ENCODE results near the gene AMZ1. TPM values are rescaled to one million over a fixed set of nuclear protein-coding genes. Genes with fewer than 3 reads are reported as not detected.

Gene AMZ1
- total and polyA plus RNA-seq, 2 experiments from 2014 or later = 3.4 to 5.9 TPM

DNA sequence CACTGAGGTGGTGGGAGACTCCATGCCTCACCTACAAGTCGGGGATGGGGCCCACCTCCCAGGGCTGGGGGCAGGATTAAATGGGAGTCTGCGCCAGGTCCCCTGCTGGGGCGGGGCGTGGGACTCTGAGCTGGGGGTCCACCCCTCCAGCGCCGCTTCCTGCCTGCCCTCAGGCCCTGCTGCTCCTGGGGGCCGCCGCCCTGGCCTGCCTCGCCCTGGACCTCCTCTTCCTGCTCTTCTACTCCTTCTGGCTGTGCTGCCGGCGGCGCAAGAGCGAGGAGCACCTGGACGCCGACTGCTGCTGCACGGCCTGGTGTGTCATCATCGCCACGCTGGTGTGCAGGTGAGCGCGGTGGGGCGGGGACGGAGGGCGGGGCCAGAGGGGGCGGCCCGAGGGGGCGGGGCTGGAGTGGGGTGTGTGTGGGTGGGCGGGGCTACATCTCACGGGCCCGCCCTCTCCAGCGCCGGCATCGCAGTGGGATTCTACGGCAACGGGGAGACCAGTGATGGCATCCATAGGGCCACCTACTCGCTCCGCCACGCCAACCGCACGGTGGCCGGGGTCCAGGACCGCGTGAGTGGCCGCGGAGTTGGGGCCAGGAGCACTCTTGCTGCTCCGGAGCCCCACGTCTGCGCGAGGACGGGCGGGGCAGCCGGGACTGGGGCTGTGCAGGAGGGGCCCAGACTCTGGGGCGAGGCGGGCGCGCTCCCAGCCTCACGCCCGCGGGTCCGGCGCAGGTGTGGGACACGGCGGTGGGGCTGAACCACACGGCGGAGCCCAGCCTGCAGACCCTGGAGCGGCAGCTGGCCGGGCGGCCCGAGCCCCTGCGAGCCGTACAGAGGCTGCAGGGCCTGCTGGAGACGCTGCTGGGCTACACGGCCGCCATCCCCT is 41.1 kb upstream of the AMZ1 start:
- no peak for DNase-seq
- no peaks in the 10 kb centered on the region for H3K27me3 ChIP-seq (replicated peaks; ENCODE audit: insufficient read depth)
- H3K9me3 ChIP-seq (ENCODE audit: low read depth) = no peaks in the 10 kb centered on the region
- no peak overlapping the region for H2AFZ ChIP-seq
- H3K79me2 ChIP-seq (ENCODE audit: insufficient read depth) = no peaks in the 10 kb centered on the region
- 0 out of 2 replicates have a peak, but pooled peaks cover 4% of the 10 kb centered on the region for H3F3A ChIP-seq (ENCODE audit: insufficient read depth)
- no peaks in the 10 kb centered on the region for H3K9me2 ChIP-seq (ENCODE audit: insufficient read depth)
- no peak for TF ChIP-seq EZH2phosphoT487 (IDR thresholded peaks at IDR 0.05; ENCODE audit: insufficient read depth, low read depth)
- TF ChIP-seq EZH2 (IDR thresholded peaks at IDR 0.05; ENCODE audit: insufficient read depth, poor library complexity, severe bottlenecking) = no peak
- no peak overlapping the region for H3K9ac ChIP-seq
- in situ Hi-C loops (cut with MboI) = no loop called here
- no peak overlapping the region for H3K4me2 ChIP-seq (ENCODE audit: unreplicated experiment)
- 79 to 86% methylated on average over 41 to 68 of the region's 73 CpGs for WGBS, 2 experiments (ENCODE audit: low coverage in 1 of 2, low lambda C conversion rate in 2 of 2, missing lambda C conversion rate in 2 of 2)
- H4K20me1 ChIP-seq (ENCODE audit: insufficient read depth) = no peaks in the 10 kb centered on the region
- H3K4me3 ChIP-seq = no peak overlapping the region
- no peak overlapping the region for H3K27ac ChIP-seq
- no peaks in the 10 kb centered on the region for H3K36me3 ChIP-seq (ENCODE audit: low read depth)
- peaks cover 6% of the 10 kb centered on the region for H3K4me1 ChIP-seq (ENCODE audit: insufficient read depth)

DNA sequence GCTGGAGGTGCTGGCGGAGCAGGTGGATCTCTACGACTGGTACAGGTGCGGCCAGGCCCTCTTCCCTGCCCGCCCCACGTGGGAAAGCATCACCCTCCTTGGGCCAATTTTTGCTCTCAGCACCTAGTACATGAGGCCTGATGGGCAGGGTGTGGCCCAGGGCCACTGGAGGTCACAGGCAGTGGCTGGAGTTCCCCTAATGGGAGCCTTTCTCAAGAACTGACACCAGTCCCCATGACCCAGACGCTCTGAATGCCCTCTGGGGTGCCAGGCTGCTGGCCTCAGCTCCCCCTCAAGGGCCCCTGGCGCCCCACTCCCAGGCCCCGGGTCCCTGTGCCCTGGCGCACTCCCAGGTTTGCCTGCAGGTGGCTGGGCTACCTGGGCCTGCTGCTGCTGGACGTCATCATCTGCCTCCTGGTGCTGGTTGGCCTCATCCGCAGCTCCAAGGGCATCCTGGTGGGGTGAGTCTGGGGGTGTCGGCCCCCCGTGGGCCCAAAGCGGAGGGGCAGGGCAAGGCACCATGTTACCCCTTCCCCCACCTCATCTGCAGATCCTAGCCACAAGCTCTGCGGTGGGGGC is 40.3 kb upstream of the AMZ1 start:
- WGBS, 2 experiments (ENCODE audit: low coverage in 1 of 2, low lambda C conversion rate in 2 of 2, missing lambda C conversion rate in 2 of 2) = 81 to 87% methylated on average over 6 to 15 of the region's 15 CpGs
- Histone ChIP-seq H3F3A (ENCODE audit: insufficient read depth) (no peaks in the 10 kb centered on the region), H3K4me2 (ENCODE audit: unreplicated experiment) (no peak overlapping the region), H3K4me1 (ENCODE audit: insufficient read depth) (peaks cover 3% of the 10 kb centered on the region; the same call in 1 of the 2 replicates), H3K27ac (no peak overlapping the region), H3K9ac (no peak overlapping the region), H4K20me1 (ENCODE audit: insufficient read depth) (no peaks in the 10 kb centered on the region), H3K9me3 (ENCODE audit: low read depth) (no peaks in the 10 kb centered on the region), H3K9me2 (ENCODE audit: insufficient read depth) (no peaks in the 10 kb centered on the region), H3K4me3 (no peak overlapping the region), H3K36me3 (ENCODE audit: low read depth) (no peaks in the 10 kb centered on the region), H3K79me2 (ENCODE audit: insufficient read depth) (no peaks in the 10 kb centered on the region), H3K27me3 (replicated peaks; ENCODE audit: insufficient read depth) (no peaks in the 10 kb centered on the region), H2AFZ (no peak overlapping the region)
- TF ChIP-seq EZH2phosphoT487 (IDR thresholded peaks at IDR 0.05; ENCODE audit: insufficient read depth, low read depth) = no peak
- no peak for TF ChIP-seq EZH2 (IDR thresholded peaks at IDR 0.05; ENCODE audit: insufficient read depth, poor library complexity, severe bottlenecking)
- in situ Hi-C loops (cut with MboI) = no loop called here
- no peak for DNase-seq

DNA sequence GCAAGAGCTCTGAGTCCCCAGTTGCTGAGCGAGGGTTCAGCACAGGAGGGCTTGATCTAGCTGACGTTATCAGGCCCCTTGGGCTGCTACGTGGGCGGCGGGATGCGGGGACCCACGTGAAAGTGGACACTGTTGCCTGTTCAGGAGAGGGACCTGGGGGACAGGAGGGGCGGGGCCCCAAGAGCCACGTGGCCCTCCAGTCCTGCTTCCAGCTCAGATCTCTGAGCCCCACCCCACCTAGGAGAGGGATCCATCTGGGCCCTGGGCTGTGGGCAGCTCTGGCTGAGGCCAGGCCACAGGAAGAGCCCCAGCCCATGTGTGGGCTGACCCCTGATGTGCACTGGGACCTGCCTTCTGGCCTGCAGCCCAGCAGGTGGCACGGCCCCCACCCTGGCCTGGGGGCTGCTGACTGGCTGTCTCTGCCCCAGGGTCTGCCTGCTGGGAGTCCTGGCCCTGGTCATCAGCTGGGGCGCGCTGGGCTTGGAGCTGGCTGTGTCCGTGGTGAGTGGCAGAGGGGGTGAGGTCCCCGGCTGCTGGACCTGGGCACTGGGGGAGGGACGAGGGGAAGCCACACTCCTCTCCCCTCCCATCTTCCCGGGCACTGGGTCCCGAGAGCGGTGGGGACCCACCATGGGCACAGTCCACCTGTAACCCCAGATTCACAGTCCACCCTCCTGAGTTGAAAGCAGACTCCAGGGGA is 38.7 kb upstream of the AMZ1 start:
- in situ Hi-C loops (cut with MboI) = no loop called here
- no peaks in the 10 kb centered on the region for H3K79me2 ChIP-seq (ENCODE audit: insufficient read depth)
- H3K4me3 ChIP-seq = no peak overlapping the region
- WGBS, 2 experiments (ENCODE audit: low coverage in 1 of 2, low lambda C conversion rate in 2 of 2, missing lambda C conversion rate in 2 of 2) = 85 to 87% methylated on average over 18 of the region's 18 CpGs
- H3K4me1 ChIP-seq (ENCODE audit: insufficient read depth) = peaks cover 3% of the 10 kb centered on the region; the same call in 1 of the 2 replicates
- TF ChIP-seq EZH2 (IDR thresholded peaks at IDR 0.05; ENCODE audit: insufficient read depth, poor library complexity, severe bottlenecking) = no peak
- TF ChIP-seq EZH2phosphoT487 (IDR thresholded peaks at IDR 0.05; ENCODE audit: insufficient read depth, low read depth) = no peak
- no peak overlapping the region for H3K27ac ChIP-seq
- H3K9ac ChIP-seq = no peak overlapping the region
- H3F3A ChIP-seq (ENCODE audit: insufficient read depth) = no peaks in the 10 kb centered on the region
- H3K9me3 ChIP-seq (ENCODE audit: low read depth) = no peaks in the 10 kb centered on the region
- H3K4me2 ChIP-seq (ENCODE audit: unreplicated experiment) = no peak overlapping the region
- H3K36me3 ChIP-seq (ENCODE audit: low read depth) = no peaks in the 10 kb centered on the region
- H2AFZ ChIP-seq = no peak overlapping the region
- H3K9me2 ChIP-seq (ENCODE audit: insufficient read depth) = no peaks in the 10 kb centered on the region
- no peaks in the 10 kb centered on the region for H3K27me3 ChIP-seq (replicated peaks; ENCODE audit: insufficient read depth)
- no peaks in the 10 kb centered on the region for H4K20me1 ChIP-seq (ENCODE audit: insufficient read depth)
- DNase-seq = no peak

DNA sequence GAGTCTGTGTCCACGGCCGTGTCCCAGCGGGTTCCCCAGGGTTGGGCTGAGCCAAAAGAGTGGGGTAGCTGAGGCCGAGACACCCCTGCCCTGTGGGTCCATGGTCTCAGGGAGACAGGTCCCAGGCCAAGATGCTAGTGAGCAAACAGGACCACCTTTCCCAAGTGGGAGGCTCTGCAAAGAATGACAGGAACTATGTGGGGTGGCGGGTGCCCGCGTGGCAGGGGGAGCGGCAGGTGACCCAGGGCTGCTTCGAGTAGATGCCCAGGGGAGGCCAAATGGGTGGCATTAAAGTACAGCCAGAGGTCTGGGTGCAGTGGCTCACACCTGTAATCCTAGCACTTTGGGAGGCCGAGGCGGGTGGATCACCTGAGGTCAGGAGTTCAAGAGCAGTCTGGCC is 38.0 kb upstream of the AMZ1 start:
- Histone ChIP-seq H4K20me1 (ENCODE audit: insufficient read depth) (no peaks in the 10 kb centered on the region), H3F3A (ENCODE audit: insufficient read depth) (no peaks in the 10 kb centered on the region), H3K27ac (no peak overlapping the region), H3K4me2 (ENCODE audit: unreplicated experiment) (no peak overlapping the region), H3K4me1 (ENCODE audit: insufficient read depth) (peaks cover 2% of the 10 kb centered on the region; the same call in 1 of the 2 replicates), H3K36me3 (ENCODE audit: low read depth) (no peaks in the 10 kb centered on the region), H3K9ac (no peak overlapping the region), H3K27me3 (replicated peaks; ENCODE audit: insufficient read depth) (no peaks in the 10 kb centered on the region), H3K9me2 (ENCODE audit: insufficient read depth) (no peaks in the 10 kb centered on the region), H3K9me3 (ENCODE audit: low read depth) (no peaks in the 10 kb centered on the region), H2AFZ (no peak overlapping the region), H3K4me3 (no peak overlapping the region), H3K79me2 (ENCODE audit: insufficient read depth) (no peaks in the 10 kb centered on the region)
- TF ChIP-seq EZH2phosphoT487 (IDR thresholded peaks at IDR 0.05; ENCODE audit: insufficient read depth, low read depth) (no peak), EZH2 (IDR thresholded peaks at IDR 0.05; ENCODE audit: insufficient read depth, poor library complexity, severe bottlenecking) (no peak)
- DNase-seq = no peak
- in situ Hi-C loops (cut with MboI) = no loop called here
- 87 to 93% methylated on average over 11 of the region's 11 CpGs for WGBS, 2 experiments (ENCODE audit: low coverage in 1 of 2, low lambda C conversion rate in 2 of 2, missing lambda C conversion rate in 2 of 2)
